ENCODE results near the gene TBC1D3L.
"Not testable (repeated sequence)": the region's sequence is repeated elsewhere in the genome, so short reads cannot be mapped to it uniquely, and the experiment has no call there.

TBC1D3L gene

DNA sequence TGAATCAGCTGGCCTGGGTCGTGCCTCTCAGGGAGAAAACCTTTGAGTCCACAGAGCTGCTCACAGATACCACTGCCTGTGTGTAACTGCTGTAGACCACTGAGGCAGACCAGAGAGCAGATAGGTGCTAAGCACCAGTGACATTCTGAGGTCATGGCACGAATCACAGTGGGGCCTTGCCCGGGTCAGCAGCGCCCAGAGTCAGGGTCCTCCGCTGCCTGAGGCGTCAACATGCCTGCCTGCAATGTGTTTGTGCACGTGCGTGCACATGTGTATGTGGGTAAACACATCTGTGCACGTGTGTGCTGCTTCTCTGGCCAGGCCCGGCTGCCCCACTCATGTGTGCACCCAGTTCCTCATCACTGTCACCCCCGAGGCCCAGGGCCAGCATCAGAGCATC, at the start of gene TBC1D3L:
TBC1D3L (minus strand) TSS at position 101 of the 400 bp plus-strand sequence. CDS start 1,540 bp downstream, outside the sequence.
- not testable (repeated sequence) for DNase-seq (ENCODE audit: low read depth)

DNA sequence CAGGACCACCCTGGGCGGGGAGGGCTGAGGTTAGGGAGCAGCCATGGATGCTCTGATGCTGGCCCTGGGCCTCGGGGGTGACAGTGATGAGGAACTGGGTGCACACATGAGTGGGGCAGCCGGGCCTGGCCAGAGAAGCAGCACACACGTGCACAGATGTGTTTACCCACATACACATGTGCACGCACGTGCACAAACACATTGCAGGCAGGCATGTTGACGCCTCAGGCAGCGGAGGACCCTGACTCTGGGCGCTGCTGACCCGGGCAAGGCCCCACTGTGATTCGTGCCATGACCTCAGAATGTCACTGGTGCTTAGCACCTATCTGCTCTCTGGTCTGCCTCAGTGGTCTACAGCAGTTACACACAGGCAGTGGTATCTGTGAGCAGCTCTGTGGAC, 14.8 kb upstream of the TBC1D3L start, which contains the start of gene TBC1D3D:
TBC1D3D (plus strand) TSS at position 301 of the 400 bp plus-strand sequence. CDS start 1,585 bp downstream, outside the sequence.
- not testable (repeated sequence) for DNase-seq (ENCODE audit: low read depth)
